GM12892 (cell line): ENCODE measurements around the gene TOR3A.

Experiments
- POLR2A ChIP-seq: IDR thresholded peaks from 2 replicates; pipeline ENCODE4 v1.6.1; 2011; ENCODE audit warnings: low read depth, low read length, control low read depth
- POLR2AphosphoS5 ChIP-seq: IDR thresholded peaks from 2 replicates; pipeline ENCODE4 v1.6.1; 2011; ENCODE audit warnings: low read depth, low read length, control low read depth
- TAF1 ChIP-seq: IDR thresholded peaks from 2 replicates; pipeline ENCODE4 v1.6.1; 2011; ENCODE audit warnings: low read depth, mild to moderate bottlenecking, control low read depth, low read length, borderline replicate concordance

- no peak for TF ChIP-seq TAF1
- TF ChIP-seq POLR2AphosphoS5 = no peak
- no peak for TF ChIP-seq POLR2A
Observed at GRCh38 chr1:179077396-179077795, 4.5 kb upstream of the TOR3A start.
